RPMI7951 (cell line): ENCODE measurements around the gene PGF. TPM values are rescaled to one million over a fixed set of nuclear protein-coding genes. Genes with fewer than 3 reads are reported as not detected.
A peak's percentile ranks its signal among the peaks of the same experiment; 100 is the strongest.

Experiments
- DNase-seq: peaks from one replicate; pipeline ENCODE4 v3.0.0-alpha.2; 2012; ENCODE audit warnings: low read depth
- total RNA-seq: library from RNA; depleted of rRNA; stranded (reverse); fragments of >200 nt; shearing (Covaris generic); gene quantifications from 2 replicates; pipeline ENCODE4 v1.2.3, GENCODE V29; 2014

Gene PGF
- total RNA-seq, 1 experiment from 2014 or later = 0.36 TPM

- DNase-seq = peak; percentile 70
Measured at GRCh38 chr14:74978416-74978947, 23.1 kb upstream of the PGF start.

- DNase-seq = no peak
Measured at GRCh38 chr14:74977901-74978385, 22.5 kb upstream of the PGF start.

- no peak for DNase-seq
Measured at GRCh38 chr14:74977164-74977900, 21.9 kb upstream of the PGF start.

DNA sequence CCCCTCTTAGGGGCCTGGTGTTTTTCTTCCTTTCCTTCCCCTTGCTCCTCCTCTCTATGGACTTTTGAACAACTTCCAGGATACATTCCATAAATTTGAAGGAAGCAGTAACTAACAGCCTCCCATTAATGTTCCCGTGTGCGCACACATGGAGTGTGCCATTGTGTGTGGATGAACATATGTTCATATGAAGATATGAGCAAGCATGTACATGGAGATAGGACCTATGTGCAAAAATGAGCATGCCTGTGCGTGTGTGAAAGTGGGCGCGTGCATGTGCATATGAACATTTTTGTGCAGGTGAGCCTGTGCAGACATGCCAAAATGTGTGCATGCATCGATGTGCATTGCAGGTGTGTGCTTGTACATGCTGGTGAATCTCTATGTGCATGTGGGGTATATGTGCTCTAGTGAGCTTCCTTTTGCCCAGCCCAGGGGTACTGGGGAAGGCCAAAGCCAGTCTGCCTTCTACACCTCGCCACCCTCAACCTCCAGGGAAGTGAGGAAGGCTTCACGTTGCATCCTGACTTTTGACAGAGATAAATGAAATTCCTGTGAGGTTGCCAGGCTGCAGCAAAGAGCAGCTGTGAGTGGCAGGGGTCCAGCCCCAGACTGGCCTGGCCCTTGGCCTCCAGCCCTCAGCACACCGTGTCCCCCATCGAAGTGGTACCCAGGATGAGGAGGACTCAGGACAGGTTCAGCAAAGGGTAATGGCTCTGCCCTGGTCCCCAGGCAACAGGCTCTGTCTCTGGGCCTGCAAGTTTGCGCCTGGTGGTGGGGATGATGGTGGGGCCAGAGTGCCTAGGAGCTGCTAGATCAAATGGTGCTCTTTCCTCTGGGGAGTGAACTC is 21.1 kb upstream of the PGF start:
- no peak for DNase-seq

DNA sequence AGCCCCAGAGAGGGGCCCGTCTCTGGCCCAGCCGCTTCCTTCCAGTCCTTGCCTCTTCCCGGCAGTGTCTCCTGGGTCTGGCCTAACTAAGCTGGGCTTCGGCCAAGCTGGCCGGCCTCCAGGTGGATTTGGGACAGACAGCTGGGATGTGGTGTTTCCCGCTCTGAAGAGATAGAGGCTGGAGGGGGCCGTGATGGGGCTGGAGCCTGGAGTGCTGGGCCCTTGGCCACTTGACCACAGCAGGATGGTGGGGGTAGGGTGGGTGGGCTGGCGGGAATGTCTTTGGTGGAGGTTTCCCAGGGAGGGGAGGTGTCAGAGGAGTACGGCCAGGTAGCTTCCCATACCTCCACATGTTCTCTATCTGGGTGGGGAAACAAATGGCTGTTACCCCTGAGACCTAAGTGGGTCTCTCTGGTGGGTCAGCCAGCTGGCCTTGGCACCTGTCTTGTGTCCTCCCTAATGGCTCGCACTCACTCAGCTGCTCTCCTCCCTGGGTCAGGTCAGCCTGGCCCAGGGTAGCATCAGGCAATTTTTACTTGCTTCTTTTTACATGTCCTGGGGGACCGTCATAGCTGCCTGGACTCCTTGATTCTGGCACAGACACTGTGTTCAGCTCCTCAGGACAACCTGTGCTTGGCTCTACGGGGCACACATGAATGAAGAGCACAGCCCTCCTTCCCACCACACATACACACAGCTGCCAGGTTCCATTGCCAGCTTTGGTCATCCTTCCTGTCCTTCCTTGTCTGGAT is 19.8 kb upstream of the PGF start:
- no peak for DNase-seq

DNA sequence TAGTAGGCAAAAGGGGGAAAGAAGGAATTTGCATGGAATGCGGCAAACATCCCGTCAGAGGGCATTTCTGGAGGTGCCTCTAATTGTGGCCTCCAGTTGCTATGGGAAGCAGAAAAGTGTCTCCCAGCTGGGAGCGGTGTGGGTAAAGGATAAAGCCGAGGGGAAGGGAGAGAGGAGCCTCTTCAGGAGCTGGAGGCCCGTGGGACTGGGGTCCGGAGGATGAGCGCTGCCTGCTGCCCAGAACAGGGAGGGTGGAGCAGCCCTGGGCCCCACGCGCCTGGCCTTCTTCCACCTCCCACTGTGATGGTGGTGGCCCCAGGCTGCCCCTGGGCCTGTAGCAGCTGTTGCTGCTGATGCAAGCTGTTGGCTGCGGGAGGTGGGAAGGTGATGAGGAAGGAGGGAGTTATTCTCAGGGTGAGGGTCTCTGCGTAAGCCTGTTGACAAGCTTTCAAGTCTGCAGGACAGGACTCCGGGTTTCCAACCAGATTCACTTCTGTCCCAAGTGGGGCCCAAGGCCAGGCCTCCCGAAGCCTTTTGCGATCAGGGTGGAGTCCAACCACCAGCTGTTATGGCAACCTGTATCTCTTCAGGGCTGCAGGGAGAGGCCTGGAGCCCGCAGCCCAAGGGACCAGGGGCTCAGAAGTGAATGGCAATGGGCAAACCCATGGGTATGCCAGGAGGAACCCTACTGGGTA is 19.1 kb upstream of the PGF start:
- DNase-seq = no peak

DNA sequence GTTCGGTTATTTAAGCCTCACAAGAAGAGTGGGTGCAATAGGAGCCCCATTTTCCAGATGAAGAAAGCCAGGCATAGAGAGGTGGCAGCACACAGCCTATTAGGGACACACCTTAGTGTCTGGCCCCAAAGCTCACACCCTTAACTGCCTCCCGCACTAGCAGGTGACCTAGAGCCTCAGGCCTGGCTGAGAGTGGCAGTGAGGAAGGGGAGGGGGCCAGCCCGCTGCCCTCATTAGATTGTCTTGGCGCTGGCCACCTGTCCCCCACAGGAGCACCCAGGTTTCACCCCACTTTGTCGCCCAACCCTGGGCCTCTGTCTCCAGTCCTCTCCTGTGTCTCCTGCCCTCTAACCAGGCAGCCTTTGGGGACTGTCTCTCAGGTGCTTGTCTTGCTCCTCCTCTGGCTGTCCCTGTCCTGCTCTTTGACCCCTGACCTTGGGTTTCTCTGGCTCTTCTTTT is 18.5 kb upstream of the PGF start:
- no peak for DNase-seq

GRCh38 chr14:74973003-74973653 is 17.7 kb upstream of the PGF start:
- DNase-seq = peak; percentile 22

DNA sequence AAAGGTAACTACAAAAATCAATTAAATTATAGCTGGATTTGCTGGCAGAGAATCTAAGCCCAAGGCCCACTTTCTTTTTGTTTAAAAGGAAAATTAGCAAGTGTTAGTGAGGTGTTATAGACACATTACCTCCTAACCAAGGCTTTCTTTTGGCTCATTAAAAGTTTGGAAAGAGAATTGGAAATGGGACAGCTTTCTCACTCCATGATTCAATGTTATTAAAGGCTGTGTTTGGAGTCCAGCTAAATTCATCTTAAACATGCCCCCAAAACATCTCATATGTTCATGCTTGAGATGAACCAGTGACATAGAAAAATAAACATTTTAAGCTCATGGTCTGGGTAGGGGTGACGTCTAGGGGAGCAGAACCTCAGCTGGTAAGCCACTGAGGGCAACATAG is 13.4 kb upstream of the PGF start:
- no peak for DNase-seq

DNA sequence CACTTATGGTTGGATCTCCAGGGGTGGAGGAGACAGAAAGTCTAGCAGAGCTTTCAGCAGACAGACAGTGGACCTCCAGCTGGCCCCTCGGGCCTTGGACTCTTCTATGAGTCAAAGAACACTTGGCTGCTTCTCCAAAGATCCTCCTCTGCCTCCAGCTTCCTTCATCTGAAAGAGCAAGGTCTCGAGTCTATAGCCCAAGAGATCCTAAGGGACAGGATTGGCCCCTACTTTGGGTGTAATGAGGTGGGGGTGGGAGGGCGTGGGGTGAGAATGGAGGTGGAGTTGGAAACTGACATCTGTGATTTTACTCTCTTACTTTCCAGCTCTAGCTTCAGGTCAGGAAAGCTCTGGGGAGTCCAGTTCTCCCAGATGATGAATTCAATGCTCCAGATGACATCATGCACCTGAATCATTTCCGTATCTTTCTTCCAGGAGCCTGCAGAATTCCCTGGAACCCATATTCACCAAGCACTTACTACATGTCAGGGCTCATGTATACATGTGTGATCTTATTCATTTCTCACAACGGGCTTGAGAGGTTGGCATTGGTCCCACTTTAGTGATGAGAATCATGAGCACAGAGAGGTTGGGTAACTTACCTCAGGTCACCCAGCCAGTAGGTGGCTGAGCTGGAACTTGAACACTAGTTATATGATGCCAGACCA is 10.2 kb upstream of the PGF start:
- DNase-seq = no peak

GRCh38 chr14:74964787-74965485 is 9.5 kb upstream of the PGF start:
- DNase-seq = peak; percentile 49

- DNase-seq = peak; percentile 18
Measured at GRCh38 chr14:74963705-74964271, 8.4 kb upstream of the PGF start.

GRCh38 chr14:74963178-74963704 is 7.8 kb upstream of the PGF start:
- no peak for DNase-seq

- DNase-seq = no peak
Measured at GRCh38 chr14:74962493-74962892, 7.1 kb upstream of the PGF start.

GRCh38 chr14:74962046-74962445 is 6.6 kb upstream of the PGF start:
- no peak for DNase-seq

GRCh38 chr14:74961238-74961911 is 6.0 kb upstream of the PGF start:
- no peak for DNase-seq

GRCh38 chr14:74960736-74961135 is 5.3 kb upstream of the PGF start:
- no peak for DNase-seq

DNA sequence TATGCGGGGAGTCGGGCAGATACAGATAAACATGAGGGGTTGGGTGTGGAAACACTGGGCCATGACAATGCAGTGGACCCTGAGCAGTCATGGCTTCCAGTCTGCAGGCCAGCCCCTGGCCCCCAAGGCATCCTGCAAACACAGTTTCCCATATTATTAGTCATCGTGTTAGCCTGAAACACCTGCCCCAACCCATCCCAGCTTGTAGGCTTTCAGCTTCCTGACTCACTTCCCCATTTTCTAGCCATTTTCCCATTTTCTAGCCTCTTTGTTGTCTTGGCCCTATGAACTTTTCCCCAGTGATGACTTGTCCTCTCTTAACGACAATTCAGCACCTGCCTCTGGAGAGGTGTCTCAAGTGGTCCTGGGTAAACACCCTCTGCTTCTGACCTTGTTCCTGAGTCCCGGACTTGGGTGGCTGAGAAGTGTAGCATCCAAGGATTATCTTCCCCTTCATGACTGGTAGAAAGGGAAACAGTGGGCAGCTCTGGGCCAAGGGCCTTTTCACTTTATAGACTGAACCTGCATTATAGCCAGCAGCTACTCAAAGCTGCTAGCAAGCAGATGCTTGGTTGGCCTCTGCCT is 4.3 kb upstream of the PGF start:
- no peak for DNase-seq
